ENCODE measurements around the gene TPRG1.

- TF ChIP-seq POLR2AphosphoS5 (IDR thresholded peaks at IDR 0.05; ENCODE audit: low read depth) (no peak), GABPA (IDR thresholded peaks at IDR 0.05; ENCODE audit: low read depth) (no peak), SPI1 (IDR thresholded peaks at IDR 0.05; ENCODE audit: borderline replicate concordance, low read depth) (no peak)
- TF ChIP-seq, protein P1, sequence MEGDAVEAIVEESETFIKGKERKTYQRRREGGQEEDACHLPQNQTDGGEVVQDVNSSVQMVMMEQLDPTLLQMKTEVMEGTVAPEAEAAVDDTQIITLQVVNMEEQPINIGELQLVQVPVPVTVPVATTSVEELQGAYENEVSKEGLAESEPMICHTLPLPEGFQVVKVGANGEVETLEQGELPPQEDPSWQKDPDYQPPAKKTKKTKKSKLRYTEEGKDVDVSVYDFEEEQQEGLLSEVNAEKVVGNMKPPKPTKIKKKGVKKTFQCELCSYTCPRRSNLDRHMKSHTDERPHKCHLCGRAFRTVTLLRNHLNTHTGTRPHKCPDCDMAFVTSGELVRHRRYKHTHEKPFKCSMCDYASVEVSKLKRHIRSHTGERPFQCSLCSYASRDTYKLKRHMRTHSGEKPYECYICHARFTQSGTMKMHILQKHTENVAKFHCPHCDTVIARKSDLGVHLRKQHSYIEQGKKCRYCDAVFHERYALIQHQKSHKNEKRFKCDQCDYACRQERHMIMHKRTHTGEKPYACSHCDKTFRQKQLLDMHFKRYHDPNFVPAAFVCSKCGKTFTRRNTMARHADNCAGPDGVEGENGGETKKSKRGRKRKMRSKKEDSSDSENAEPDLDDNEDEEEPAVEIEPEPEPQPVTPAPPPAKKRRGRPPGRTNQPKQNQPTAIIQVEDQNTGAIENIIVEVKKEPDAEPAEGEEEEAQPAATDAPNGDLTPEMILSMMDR (IDR thresholded peaks at IDR 0.05; ENCODE audit: insufficient read depth, low read length), result no peak
- TF ChIP-seq, protein P2, sequence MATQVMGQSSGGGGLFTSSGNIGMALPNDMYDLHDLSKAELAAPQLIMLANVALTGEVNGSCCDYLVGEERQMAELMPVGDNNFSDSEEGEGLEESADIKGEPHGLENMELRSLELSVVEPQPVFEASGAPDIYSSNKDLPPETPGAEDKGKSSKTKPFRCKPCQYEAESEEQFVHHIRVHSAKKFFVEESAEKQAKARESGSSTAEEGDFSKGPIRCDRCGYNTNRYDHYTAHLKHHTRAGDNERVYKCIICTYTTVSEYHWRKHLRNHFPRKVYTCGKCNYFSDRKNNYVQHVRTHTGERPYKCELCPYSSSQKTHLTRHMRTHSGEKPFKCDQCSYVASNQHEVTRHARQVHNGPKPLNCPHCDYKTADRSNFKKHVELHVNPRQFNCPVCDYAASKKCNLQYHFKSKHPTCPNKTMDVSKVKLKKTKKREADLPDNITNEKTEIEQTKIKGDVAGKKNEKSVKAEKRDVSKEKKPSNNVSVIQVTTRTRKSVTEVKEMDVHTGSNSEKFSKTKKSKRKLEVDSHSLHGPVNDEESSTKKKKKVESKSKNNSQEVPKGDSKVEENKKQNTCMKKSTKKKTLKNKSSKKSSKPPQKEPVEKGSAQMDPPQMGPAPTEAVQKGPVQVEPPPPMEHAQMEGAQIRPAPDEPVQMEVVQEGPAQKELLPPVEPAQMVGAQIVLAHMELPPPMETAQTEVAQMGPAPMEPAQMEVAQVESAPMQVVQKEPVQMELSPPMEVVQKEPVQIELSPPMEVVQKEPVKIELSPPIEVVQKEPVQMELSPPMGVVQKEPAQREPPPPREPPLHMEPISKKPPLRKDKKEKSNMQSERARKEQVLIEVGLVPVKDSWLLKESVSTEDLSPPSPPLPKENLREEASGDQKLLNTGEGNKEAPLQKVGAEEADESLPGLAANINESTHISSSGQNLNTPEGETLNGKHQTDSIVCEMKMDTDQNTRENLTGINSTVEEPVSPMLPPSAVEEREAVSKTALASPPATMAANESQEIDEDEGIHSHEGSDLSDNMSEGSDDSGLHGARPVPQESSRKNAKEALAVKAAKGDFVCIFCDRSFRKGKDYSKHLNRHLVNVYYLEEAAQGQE (IDR thresholded peaks at IDR 0.05; ENCODE audit: insufficient replicate concordance, low read depth), result no peak
Measured at GRCh38 chr3:189344996-189345395, 173.2 kb downstream of the TPRG1 start.
